ENCODE data around the gene DRGX.

The DRGX gene

GRCh38 chr10:49381111-49381900 is 14.6 kb downstream of the DRGX start:
- no peak for DNase-seq

DNA sequence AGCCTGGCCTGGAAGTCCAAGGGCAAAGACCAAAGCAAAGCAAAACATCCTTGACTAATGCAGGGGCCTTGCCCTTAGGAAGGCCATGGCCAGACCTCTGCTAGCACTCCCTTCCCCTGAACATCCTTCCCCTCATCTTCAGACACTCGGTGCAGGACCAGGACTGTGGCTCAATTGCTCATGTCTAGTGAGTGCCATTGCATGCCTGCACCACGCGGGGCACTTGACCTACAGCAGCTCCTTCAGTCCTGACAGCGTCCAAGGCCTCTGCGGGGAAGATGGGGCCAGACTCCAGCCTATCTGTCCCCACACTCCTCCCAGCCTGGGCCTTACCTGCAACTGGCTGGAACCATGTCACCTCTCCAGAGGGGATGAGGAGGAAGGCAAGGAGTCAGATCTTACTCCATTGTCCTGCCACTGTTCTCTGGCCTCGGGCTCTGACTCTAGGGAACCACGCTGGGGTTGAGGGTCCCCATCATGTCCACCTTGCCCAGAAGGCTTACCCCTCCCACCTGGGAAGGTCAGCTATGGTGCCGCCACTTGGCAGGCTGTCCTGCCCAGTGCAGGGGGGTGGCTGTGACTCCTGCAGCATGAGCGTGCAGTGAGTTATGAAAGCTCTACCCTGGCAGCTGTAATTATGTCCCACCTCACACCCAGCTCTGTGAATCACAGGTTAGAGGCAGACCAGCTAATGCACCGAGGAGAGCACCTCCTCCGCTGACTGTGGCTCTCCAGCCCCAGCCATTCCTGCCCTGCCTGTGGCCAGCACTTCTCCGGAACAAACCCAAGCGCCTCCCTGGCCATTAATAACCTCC is 16.1 kb downstream of the DRGX start:
- no peak for DNase-seq

DNA sequence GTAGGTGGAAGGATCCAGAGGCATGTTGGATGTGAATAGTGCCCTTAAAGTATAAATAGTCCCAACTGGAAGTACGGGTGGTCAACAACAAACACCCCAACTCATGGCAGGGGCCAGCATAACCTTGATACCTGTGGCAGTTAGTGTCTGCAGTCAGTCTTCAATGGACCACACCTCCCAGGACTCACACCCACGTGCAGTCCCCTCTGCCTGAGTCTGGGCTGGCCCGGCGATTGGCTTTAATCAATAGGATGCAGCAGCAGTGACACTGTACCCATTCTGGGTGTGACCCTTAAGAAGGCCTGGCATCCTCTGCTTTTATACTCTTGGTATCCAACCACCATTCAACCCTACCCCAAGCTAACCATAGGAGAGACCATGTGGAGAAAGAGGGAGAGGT is 18.6 kb downstream of the DRGX start:
- no peak for DNase-seq

DNA sequence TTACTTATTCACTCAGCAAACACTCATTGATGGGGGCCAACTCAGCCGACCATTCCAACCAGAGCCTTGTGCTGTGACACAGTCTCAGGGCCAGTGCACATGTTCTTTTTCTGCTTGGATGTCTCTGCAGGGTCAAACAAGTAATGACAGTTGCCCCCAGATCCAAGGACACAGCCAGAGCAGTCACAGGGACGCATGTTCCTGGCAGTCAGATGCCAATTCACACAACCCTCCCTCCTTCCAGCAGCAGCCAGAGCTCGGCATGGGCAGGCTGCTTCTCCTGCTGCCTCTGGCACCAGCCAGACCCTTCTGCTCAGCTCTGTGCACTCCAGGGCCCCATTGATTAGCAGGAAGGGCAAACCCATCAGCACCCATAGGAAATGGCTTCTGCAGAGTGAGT is 20.3 kb downstream of the DRGX start:
- DNase-seq, result no peak

DNA sequence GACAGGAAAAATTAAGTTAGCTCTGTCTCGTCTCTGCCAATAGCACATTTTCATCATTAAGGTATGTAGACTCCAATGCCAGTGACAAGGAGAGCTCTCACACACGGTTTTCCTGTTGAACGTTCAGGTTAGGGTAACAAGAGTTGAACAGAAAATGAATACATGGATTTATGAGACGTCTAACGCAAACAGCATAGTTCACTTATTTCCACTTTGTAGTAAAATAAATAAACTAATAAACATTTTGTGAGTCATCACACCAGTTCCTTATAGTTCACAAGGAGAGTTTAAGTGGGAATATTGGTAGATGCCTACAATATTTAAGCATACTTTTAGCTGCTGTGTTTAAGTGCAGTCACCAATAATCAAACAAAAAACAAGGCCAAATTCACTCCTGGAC is 21.1 kb downstream of the DRGX start:
- DNase-seq, result no peak

- DNase-seq, result no peak
Measured at GRCh38 chr10:49373361-49373760, 22.5 kb downstream of the DRGX start.

DNA sequence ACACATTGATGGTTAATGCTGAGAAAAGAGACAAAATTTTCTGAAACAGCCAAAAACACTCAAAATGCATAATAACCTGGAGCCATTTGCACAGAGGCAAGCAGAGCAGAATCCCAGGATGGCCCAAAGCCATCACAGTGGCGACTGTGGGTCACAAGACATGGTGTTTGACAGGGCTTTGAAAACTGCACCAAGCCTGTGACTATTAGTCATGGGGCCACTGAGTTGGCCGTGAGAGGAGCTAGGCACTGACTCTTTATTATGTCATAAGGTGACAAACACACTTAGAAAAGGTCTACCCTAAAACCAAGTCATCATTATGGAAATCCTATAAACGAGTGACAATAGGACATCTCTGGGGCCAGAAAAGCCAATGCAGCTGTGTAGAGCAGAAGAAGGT is 23.9 kb downstream of the DRGX start:
- no peak for DNase-seq

DNA sequence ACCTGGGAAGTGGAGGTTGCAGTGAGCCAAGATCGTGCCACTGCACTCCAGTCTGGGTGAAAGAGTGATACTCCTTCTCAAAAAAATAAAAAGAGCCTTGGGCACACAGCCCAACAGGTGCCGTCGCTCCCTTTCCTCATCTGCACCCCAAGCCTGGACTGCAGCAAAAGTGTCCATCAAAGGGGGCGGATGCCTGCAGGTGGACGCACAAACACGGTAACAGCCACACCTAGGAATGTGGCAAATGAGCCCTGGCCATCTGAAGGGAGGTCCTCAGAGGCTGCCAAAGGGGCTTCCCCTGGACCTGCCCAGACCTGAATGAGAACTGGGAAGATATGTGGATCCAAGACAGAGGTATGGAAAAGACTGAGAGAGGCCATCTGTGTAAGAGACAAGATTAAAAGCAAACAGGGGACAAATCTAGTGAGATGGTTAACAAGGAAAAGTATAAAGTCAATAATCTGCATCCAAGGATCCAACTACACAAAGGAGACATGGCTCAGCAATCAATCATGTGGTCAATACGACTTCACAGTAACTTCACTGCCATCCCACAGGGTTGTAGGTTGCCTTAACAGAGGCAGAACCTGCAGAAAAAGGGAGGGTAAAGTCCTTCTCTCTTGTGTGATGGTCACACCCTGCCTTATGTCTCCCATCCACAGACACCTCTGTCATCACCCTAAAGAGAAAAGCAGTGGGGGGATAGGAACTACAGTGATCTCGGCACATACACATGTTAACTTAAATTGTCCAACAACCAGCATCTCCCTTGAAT is 25.4 kb downstream of the DRGX start:
- DNase-seq, result no peak

DNA sequence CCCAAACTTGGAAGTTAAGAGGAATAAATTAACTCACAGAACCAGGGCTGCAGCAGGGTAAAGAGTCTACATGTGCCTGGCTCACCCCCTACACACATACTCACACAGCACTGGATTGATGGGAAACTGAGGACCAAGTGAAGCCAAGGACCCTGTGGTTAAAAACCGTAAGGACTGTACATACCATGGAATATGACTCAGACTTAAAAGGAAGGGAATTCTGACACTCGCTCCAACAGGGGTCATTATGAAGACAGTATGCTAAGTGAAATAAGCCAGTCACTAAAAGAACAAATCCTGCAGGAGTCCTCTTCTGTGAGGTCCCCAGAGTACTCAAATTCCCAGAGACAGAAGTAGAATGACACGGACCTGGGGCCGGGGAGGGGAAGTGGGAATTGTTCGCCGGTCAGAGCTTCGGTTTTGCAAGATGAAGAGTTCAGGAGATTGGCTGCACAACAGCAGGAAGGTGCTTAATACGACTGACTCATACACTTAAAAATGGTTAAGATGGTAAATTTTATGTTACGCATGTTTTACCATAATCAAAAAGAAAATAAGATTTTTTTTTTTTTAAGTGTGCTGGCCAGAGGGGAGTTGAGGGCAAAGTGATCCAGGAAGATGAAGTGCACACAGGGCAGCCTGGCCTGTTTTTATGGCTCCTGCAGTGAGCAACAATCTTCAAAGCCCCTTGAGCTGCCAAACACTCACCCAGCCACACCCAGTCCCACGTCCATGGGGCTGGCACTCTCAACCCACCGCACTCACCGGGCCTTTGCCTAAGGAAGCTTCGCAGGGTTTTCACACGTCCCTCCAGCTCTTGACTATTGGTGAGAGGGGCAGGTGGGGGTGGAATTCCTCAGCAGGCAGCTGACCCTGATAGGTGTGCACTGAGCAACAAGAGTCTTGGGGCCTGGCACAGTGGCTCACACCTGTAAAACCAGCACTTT is 26.4 kb downstream of the DRGX start:
- DNase-seq, result no peak

DNA sequence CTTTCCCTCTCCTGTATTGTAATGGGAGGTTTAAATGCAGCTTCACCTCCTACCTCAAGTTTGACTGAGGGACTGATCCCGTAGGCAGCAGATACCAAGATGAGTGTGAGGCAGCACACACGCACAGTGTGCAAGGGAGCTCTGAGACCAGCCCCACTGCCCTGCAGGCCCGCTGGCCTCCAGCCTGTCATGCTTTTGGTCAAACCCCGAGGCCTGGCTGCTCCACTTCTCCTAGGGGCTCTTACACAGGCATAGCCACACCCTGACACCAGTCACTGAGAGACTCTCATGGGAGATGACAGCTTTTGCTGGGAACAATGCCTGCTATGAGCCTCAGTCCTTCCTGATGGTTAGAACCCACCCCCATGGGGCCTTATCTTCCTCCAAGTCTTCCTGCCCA is 27.6 kb downstream of the DRGX start:
- DNase-seq, result no peak

- no peak for DNase-seq
Measured at GRCh38 chr10:49367600-49367999, 28.3 kb downstream of the DRGX start.

- DNase-seq, result no peak
Measured at GRCh38 chr10:49366460-49366859, 29.4 kb downstream of the DRGX start.

DNA sequence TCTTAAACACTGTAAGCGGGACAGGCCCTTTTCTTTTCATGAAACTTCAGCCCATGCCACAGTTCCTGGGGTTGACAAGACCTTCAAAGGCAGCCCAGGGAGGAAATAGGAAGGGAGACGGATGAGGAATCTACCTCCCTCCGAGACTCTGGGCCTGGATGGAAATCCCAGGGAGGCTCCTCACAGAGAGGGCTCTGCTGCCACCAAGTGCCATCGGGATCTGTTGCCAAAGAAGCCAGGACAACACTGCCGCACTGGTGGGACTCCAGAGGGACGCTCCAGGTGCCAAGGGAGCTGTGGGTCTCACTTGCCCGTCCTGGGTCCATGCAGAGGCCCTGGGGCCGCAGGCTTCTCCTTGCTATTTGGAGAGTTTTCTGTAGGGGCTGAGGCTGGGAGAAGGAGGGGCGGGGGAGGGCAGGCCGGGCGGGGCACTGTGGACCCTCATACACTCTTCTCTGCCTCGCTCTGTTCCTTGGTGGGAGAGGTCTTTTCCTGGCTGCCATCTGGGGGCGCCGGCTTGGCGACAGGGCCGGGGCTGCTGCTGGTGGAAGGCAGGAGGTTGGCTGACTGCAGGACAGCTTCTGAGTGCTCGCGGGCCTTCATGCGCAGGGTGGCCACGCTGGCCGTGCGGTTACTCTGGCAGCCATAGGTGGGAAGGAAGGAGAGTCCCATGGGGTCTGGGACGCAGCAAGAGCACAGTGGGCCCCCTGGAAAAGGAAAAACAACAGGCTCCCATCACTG is 30.0 kb downstream of the DRGX start:
- no peak for DNase-seq

DNA sequence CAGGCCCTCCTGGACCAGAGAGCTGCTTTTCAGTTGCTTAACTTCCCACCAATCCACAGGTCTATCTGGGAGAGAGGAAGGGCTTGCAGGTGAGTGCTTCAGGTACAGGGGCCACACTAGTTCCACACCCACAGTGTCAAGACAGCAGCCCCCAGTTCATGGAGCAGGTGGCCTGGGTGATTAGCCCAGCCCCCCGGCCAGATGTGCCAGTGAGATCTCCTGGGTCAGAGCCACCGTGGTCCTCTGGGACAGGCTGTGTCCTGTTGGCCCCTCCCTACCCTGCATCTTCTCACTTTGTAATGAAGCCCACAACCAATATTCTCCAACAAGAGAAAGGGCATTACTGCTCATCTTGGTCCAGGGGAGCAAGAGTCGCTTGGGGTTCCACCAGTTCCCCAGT is 30.6 kb downstream of the DRGX start:
- DNase-seq, result no peak

DNA sequence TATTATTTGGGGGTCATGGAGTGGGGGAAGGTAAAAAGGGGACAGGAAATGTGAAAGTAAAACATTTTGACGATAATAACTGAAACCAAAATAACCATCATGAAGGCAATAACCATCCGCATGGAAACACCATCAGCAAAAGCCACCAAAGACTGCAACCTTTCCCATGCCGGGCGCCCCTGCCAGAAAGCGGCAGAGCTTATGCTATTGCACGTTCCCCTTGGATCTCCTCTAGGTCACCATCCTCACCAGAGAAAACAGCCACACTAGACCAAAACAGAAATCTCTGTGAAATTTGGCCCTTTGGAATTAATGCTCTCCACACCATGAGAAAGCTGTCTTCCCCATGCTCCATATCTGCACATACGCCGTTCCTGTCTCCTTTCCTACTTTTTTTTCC is 31.1 kb downstream of the DRGX start:
- DNase-seq, result no peak

- DNase-seq, result no peak
Measured at GRCh38 chr10:49364051-49364450, 31.8 kb downstream of the DRGX start.

GRCh38 chr10:49363309-49364031 is 32.4 kb downstream of the DRGX start:
- no peak for DNase-seq

- DNase-seq, result no peak
Measured at GRCh38 chr10:49362596-49363260, 33.2 kb downstream of the DRGX start.

- no peak for DNase-seq
Measured at GRCh38 chr10:49361735-49362568, 33.9 kb downstream of the DRGX start.

DNA sequence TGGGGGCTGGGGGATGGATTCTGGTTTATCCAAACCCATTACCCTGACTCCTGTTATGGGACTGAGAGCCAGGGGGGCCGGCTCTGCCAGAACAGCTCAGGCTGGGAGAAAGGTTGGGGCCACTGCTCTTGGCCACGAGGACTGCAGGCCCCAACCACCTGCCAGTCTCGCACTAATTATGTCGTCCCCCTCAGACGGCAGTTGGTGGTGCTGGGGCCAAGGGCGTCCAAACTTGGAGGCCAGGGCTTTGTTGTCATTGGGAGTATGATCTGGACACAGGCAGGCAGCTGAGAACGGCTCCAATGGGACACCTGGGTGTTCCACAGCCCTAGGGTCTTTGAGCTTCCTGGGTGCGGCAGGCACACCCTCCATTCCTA is 34.7 kb downstream of the DRGX start:
- DNase-seq, result no peak

All from activated naive CD4-positive, alpha-beta T cell treated with Interleukin-2 at 50 U/mL for 16 hours (primary cell).